Renal pelvis (tissue), 4 donors: ENCODE measurements around the gene GNB1L. TPM values are rescaled to one million over a fixed set of nuclear protein-coding genes. Genes with fewer than 3 reads are reported as not detected.

Experiments used
- DNase-seq: peaks from one replicate; pipeline ENCODE4 v3.0.0-alpha.2; 2013
- polyA plus RNA-seq, 3 donors: library from polyadenylated mRNA; unstranded; fragments of 120-200 nt; gene quantifications; one replicate each; pipeline ENCODE4 v1.2.1, GENCODE V29; 2013; ENCODE audit not compliant: insufficient read length in 3 of 3

The GNB1L gene
- polyA plus RNA-seq, 3 donors: 5.6 to 8.3 (median 7.2) TPM

DNA sequence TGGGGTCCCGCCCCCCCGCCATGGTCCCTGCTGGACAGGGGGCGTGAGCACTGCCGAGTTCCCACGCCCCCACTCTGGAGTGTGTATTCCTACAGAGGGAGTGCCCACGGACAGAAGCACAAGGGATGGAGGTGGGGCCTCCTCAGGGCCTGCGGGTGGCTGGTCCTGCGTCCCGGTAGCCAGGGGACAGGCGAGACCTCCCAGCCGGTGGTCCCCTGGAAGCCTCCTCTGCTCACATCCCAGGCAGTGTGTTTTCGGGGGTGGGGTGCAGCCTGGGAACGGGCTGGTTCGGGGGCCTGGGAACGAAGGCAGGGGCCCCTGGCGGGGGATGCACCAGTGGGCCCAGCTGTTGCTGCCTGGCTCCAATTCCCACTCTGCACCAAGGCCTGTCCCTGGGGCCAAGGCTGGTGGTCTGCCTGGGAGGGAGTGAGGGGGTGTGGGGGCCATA, 115.2 kb downstream of the GNB1L start:
- no peak for DNase-seq

DNA sequence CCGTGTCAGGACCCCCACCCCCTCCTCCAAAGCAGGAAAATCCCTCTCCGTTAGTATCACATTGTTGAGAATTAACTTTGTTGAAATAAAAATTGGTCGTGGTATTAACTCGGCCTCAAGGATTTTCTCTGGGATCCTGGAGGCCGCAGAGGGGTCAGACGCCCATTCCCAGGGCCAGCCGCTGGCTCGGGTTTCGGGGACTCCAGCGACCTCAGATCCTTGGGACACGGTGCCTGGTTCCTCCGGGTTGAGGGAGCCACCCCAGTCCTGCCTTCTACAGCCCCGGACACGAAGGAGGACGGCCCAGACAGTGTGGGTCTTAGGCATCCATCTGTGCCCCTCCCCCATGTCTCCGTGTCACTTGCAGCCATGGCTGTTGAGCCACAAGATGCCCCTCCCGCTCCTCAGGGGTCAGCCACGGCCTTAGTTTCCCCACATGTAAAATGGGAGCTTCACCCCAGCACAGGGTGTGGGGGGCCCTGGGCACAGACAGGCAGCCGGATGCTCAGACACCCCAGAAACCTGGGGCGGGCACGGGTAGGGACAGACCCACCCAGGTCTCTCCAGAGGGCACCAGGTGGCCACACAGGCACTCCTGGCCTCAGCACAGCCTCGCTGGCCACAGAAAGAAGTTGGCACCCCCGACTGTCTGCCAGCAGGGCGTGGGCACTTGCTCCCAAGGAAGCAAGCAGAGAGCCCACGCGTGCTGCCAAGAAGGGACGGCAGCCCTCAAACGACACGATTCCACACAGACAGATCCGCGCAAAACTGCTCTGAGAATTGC, 115.8 kb downstream of the GNB1L start:
- DNase-seq: no peak

DNA sequence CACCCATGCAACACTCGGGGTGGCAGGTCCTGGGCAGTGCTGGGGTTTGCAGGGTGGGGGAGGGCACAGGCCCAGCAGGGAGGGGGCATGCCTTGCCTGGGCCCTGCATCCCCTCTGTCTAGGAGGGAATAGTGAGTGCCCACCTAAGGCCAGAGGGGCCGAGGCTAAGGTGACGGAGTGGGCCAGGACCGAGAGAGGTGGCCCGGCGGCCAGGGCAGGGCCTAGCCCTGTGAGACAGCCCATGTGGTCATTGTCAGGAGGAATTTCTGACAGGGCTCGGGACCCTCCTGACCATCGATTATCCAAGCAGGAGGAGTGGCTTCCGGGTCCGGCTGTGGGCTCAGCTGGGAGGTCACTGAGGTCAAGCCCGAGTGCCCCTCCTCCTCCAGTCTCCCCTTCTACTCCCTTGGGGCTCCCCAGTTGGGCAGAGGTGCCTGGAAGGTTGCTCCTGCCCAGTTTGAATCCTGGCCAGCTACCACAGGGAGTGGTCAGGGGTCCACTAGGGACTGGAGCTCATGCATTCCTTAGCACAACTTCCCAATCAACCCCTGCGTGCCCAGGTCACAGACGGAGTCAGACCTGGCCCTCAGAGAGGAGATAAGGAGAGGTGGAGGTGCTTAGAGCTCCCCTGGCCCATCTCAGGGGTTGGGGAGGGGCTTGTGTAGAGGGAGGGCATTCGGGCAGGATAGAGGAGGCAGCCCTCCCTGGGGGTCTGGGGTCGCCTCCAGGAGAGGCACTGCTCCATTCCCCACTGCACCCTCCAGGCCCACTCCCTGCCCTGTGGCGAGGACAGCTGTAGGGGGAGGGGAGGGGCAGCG, 116.6 kb downstream of the GNB1L start:
- DNase-seq: no peak

DNA sequence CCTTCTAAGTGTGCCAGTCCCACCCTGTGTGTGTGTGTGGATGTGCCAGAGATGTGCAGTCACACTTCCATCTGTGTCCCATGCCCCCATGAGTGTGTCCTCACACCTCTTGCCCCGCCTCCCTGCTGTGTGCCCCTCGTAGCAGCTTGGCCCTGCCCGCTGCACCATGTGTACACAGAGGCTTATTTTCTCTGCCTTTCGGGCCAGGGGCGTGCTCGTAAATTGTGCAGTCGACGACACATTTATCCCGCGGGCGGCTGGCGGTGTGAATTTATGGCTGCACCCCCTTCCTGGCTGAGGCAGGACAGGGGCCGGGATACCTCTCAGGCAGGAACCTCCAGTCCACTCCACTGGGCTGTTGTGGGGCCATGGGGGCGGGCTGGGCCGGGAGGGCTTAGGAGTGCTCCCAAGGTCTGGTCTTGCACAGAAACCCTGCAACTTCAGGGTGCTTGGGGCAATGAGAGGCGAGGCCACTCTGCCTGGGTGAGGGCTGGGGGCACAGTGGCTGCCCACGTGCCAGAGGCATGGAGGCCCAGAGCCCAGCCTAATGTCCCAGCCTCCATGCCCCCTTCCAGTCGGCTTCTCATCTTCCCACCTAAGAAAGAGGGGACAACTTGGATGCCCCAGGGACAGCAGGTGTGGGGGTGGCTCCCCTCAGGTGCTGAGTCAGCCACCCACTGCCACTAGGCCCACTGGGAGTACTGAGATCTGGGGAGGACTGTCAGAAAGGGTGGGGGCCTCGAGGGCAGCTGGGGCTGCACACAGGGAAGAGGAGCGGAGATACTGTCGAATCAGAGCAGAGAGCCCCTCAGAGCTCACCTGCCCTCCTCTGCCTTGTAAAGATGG, 118.8 kb downstream of the GNB1L start:
- no peak for DNase-seq

DNA sequence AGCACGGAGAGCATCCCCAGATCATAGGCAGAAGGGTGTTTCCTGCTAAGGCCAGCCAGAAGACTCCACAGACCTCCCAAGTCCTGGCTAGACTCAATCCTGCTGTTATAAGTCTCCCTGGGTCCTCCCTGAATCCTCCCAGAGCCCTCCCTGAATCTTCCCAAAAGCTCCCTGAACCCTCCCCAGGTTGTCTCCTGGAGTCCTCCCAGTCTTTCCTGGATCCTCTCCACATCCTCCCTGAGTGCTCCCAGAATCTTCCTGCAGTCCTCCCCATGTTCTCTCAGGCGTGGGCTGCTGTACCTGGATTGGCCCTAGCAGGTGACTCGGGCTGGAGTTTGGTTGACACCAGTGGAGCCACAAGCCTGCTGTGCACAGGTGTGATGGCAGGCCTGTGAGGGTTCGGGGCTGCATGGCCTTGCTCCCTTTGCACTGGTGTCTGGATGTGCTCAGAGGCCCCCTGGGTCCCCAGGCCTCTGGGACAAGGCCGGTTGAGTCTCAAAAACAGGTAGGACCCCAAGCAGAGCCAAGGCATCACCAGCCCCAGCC, 119.8 kb downstream of the GNB1L start:
- DNase-seq: no peak

DNA sequence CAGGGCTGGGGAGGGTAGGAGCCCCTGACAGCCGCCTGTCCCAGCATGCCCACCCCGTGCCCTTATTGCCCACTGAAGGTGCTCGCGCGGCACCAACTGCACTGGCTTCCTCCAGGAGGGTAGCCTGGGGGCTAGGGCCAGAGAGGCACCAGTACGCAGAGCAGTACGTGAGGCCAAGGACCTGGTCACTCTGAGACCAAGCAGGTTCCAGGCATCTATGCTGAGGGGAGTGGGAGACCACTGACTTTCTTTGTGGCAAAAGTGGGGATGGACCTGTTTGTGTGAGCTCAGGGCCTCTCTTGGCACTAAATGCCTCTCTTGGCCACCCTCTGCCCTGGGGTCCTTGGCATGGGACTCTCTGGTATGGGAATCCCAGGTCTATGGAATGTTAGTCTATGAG, 120.5 kb downstream of the GNB1L start:
- DNase-seq: no peak

DNA sequence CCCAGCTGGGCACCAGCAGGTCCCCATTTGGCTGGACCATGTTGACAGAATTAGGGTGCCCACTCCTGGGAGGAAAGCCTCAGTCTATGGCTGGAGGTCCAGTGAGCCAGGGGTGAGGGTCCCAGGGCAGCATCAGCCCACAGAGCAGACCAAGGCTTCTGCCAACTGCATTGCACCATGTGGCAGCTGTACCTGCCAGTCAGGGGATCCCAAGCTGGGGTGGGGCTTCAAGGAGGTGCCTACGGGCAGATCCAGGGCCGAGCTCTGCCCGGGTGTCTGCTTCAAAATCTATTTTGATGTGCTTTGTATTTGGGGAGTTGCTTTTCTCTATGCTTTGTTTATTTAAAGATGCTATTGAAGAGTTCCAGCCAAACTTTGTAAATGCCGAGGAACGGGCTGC, 120.9 kb downstream of the GNB1L start:
- no peak for DNase-seq

Other genes starting within 250 kb of the GNB1L start
- 10 to 100 TPM; 27.2 to 36.3 (median 34.6) TPM for gene SEPTIN5, start 140.4 kb downstream of the GNB1L start, polyA plus RNA-seq
- 1 to 10 TPM; 1.1 to 6.4 (median 4.8) TPM for gene GP1BB, start 131.3 kb downstream of the GNB1L start, polyA plus RNA-seq
- 1 to 10 TPM in 1 of 3 donors, under 1 TPM in 2; 0.53 to 1.1 (median 0.64) TPM for gene TBX1, start 94.1 kb downstream of the GNB1L start, polyA plus RNA-seq
- 10 to 100 TPM; 25.0 to 28.5 (median 26.2) TPM for gene RTL10, start within 50 bp of the GNB1L start, polyA plus RNA-seq
- gene COMT, start 86.9 kb upstream of the GNB1L start, polyA plus RNA-seq: 100 to 1,000 TPM; 116 to 143 (median 126) TPM
- gene TXNRD2, start 86.9 kb upstream of the GNB1L start, polyA plus RNA-seq: 10 to 100 TPM; 29.9 to 36.0 (median 30.0) TPM
- gene ARVCF, start 161.9 kb upstream of the GNB1L start, polyA plus RNA-seq: 10 to 100 TPM; 27.0 to 35.2 (median 29.6) TPM
- gene TANGO2, start 166.2 kb upstream of the GNB1L start, polyA plus RNA-seq: 10 to 100 TPM; 10.8 to 12.3 (median 11.4) TPM
- gene DGCR8, start 225.4 kb upstream of the GNB1L start, polyA plus RNA-seq: 10 to 100 TPM; 48.3 to 60.3 (median 59.2) TPM